Osteoblast (primary cell): Measurements from ENCODE around the gene PPIL4. TPM values are rescaled to one million over a fixed set of nuclear protein-coding genes. Genes with fewer than 3 reads are reported as not detected.

ENCODE experiments used
- DNase-seq: peaks from one replicate; pipeline ENCODE4 v3.0.0; 2011; ENCODE audit warnings: low spot score, mixed read lengths; ENCODE audit not compliant: insufficient read length; ENCODE audit errors: missing footprints
- H2AFZ ChIP-seq: 2 replicates; pipeline ENCODE4 v1.6.0; 2011; ENCODE audit warnings: mild to moderate bottlenecking, low read length
- H3K27ac ChIP-seq: 2 replicates; pipeline ENCODE4 v1.5.1; 2011; ENCODE audit warnings: mild to moderate bottlenecking, low read depth, low read length, moderate library complexity
- H3K27me3 ChIP-seq: 2 replicates; pipeline ENCODE4 v1.6.0; 2012; ENCODE audit warnings: mild to moderate bottlenecking, control low read depth, inconsistent platforms, low read length, moderate library complexity; ENCODE audit not compliant: insufficient read depth
- H3K36me3 ChIP-seq: 2 replicates; pipeline ENCODE4 v1.5.1; 2011; ENCODE audit warnings: mild to moderate bottlenecking, low read length, control low read depth, moderate library complexity; ENCODE audit not compliant: insufficient read depth
- H3K4me1 ChIP-seq: 2 replicates; pipeline ENCODE4 v1.5.1; 2011; ENCODE audit warnings: mild to moderate bottlenecking, low read length, control low read depth, moderate library complexity; ENCODE audit not compliant: insufficient read depth
- H3K4me2 ChIP-seq: 2 replicates; pipeline ENCODE4 v1.6.0; 2011; ENCODE audit warnings: mild to moderate bottlenecking, low read length; ENCODE audit not compliant: insufficient read depth
- H3K4me3 ChIP-seq: fragments of 200-600 bp; sonication (generic); 3 replicates; pipeline ENCODE4 v1.5.1; 2012; ENCODE audit warnings: mild to moderate bottlenecking, low read length, inconsistent platforms; ENCODE audit not compliant: insufficient read depth
- H3K79me2 ChIP-seq: 2 replicates; pipeline ENCODE4 v1.6.0; 2012; ENCODE audit warnings: mild to moderate bottlenecking, low read length, control low read depth, inconsistent platforms; ENCODE audit not compliant: insufficient read depth
- H3K9me3 ChIP-seq: 2 replicates; pipeline ENCODE4 v1.5.1; 2011; ENCODE audit warnings: low read depth, low read length, control low read depth
- H4K20me1 ChIP-seq: 2 replicates; pipeline ENCODE4 v1.6.0; 2012; ENCODE audit warnings: mild to moderate bottlenecking, low read length, control low read depth; ENCODE audit not compliant: insufficient read depth
- CTCF ChIP-seq: IDR thresholded peaks from 2 replicates; pipeline ENCODE4 v1.5.1; 2011; ENCODE audit warnings: mild to moderate bottlenecking, low read depth, low read length, moderate library complexity; ENCODE audit errors: extremely low read depth
- total RNA-seq: library from RNA; depleted of rRNA; stranded (reverse); fragments of >200 nt; gene quantifications from 2 replicates; pipeline ENCODE4 v1.2.3, GENCODE V29; 2012

PPIL4 gene
- total RNA-seq, 1 donor: 33.3 TPM

- peaks cover 16% of the 10 kb centered on the region for H3K4me1 ChIP-seq
- H3K4me2 ChIP-seq: no peak overlapping the region
- H2AFZ ChIP-seq: no peak overlapping the region
- TF ChIP-seq CTCF: no peak
- no peaks in the 10 kb centered on the region for H3K79me2 ChIP-seq
- no peak overlapping the region for H3K27ac ChIP-seq
- H4K20me1 ChIP-seq: no peaks in the 10 kb centered on the region
- no peaks in the 10 kb centered on the region for H3K36me3 ChIP-seq
- DNase-seq: no peak
- H3K27me3 ChIP-seq: no peaks in the 10 kb centered on the region
- H3K4me3 ChIP-seq: no peak overlapping the region
- no peaks in the 10 kb centered on the region for H3K9me3 ChIP-seq
Measured at GRCh38 chr6:149483334-149483725, 62.5 kb downstream of the PPIL4 start.

DNA sequence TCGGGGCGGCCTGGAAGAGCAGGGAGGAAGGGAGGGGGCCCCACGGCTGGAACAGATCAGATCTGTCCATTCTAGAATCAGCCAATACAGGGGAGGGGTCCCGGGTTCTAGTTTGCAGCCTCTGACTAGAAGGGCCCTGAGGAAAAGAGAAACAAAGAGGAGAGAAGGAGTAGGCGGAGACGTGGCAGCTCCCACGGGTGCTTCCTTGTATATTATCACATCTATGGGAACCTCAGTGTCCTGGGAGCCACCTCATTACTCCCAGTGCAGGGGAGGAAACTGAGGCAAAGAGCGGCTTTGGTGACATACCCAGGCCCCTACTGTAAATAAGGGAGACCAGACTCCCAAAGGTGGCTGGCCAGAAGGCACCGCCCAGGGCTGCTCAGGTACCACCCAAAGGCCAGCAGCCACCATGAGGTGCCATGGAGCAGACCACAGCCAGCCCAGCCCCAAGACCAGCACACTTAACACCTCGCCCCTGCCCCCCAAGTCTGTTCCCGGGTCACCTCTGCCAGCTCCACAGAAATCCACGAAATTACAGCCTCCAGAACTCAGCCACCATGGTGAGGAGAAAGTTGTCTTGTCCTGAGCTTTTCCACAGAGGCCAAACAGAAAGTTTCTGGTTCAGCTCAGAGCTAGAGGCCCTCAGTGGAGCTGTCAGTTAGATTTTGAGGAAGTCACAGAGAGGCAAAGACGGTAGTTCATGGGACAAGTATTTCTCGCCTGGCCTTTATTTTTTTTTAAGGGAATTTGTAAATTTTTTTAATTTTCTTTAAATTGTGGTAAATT, 63.1 kb downstream of the PPIL4 start:
- Histone ChIP-seq H3K4me1 (peaks cover 16% of the 10 kb centered on the region), H3K27ac (no peak overlapping the region), H2AFZ (peak overlapping the region; percentile 87), H3K9me3 (no peaks in the 10 kb centered on the region), H3K27me3 (no peaks in the 10 kb centered on the region), H3K4me2 (peak overlapping the region; percentile 80), H3K4me3 (peak overlapping the region; percentile 68), H3K79me2 (no peaks in the 10 kb centered on the region), H3K36me3 (no peaks in the 10 kb centered on the region), H4K20me1 (no peaks in the 10 kb centered on the region)
- peak; percentile 46 for DNase-seq
- no peak for TF ChIP-seq CTCF

DNA sequence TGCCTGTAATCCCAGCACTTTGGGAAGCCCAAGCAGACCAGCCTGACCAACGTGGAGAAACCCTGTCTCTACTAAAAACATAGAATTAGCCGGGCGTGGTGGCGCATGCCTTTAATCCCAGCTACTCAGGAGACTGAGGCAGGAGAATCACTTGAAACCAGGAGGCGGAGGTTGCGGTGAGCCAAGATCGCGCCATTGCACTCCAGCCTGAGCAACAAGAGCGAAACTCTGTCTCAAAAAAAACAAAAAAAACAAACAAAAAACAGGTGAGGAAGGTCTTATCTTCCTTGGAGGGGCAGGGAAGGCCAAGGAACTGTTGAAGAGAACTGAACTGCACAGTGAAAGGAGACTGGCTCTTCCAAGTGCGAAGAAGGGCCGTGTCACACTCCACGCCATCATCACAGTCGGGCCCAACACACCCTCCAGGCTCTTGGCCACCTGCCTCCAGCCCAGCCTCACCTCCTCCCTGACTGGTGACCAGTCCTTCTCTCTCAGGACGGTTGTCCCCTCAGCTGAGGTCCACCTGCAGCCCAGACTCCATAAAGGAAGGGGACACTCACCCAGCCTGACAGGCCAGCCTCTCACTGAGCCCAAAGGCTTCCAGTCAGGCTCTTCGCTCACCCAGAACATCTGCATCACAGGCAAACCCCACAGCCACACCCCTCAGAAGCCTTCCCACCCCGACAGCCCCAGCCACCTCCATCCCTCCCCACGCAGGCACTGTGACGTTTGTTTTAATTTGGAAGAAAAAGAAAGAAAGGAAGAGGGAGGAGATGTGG, 65.2 kb downstream of the PPIL4 start:
- Histone ChIP-seq H3K4me3 (no peak overlapping the region), H3K27ac (no peak overlapping the region), H3K9me3 (no peaks in the 10 kb centered on the region), H3K36me3 (no peaks in the 10 kb centered on the region), H3K4me1 (peaks cover 16% of the 10 kb centered on the region), H2AFZ (no peak overlapping the region), H3K27me3 (no peaks in the 10 kb centered on the region), H3K4me2 (no peak overlapping the region), H3K79me2 (no peaks in the 10 kb centered on the region), H4K20me1 (no peaks in the 10 kb centered on the region)
- DNase-seq: peak; percentile 8
- no peak for TF ChIP-seq CTCF
